ENCODE results near the gene LTBP1.
"Not testable (repeated sequence)": the region's sequence is repeated elsewhere in the genome, so short reads cannot be mapped to it uniquely, and the experiment has no call there.

Gene LTBP1, protein sequence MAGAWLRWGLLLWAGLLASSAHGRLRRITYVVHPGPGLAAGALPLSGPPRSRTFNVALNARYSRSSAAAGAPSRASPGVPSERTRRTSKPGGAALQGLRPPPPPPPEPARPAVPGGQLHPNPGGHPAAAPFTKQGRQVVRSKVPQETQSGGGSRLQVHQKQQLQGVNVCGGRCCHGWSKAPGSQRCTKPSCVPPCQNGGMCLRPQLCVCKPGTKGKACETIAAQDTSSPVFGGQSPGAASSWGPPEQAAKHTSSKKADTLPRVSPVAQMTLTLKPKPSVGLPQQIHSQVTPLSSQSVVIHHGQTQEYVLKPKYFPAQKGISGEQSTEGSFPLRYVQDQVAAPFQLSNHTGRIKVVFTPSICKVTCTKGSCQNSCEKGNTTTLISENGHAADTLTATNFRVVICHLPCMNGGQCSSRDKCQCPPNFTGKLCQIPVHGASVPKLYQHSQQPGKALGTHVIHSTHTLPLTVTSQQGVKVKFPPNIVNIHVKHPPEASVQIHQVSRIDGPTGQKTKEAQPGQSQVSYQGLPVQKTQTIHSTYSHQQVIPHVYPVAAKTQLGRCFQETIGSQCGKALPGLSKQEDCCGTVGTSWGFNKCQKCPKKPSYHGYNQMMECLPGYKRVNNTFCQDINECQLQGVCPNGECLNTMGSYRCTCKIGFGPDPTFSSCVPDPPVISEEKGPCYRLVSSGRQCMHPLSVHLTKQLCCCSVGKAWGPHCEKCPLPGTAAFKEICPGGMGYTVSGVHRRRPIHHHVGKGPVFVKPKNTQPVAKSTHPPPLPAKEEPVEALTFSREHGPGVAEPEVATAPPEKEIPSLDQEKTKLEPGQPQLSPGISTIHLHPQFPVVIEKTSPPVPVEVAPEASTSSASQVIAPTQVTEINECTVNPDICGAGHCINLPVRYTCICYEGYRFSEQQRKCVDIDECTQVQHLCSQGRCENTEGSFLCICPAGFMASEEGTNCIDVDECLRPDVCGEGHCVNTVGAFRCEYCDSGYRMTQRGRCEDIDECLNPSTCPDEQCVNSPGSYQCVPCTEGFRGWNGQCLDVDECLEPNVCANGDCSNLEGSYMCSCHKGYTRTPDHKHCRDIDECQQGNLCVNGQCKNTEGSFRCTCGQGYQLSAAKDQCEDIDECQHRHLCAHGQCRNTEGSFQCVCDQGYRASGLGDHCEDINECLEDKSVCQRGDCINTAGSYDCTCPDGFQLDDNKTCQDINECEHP (N-terminal part only)

GRCh38 chr2:32946314-32947075 lies at the start of gene LTBP1:
Gene LTBP1, plus strand, starts transcription at chr2:32946953. Its CDS starts 372 bp downstream, at chr2:32947325.
- peak; percentile 87 for DNase-seq (ENCODE audit: low read depth, low spot score)

DNA sequence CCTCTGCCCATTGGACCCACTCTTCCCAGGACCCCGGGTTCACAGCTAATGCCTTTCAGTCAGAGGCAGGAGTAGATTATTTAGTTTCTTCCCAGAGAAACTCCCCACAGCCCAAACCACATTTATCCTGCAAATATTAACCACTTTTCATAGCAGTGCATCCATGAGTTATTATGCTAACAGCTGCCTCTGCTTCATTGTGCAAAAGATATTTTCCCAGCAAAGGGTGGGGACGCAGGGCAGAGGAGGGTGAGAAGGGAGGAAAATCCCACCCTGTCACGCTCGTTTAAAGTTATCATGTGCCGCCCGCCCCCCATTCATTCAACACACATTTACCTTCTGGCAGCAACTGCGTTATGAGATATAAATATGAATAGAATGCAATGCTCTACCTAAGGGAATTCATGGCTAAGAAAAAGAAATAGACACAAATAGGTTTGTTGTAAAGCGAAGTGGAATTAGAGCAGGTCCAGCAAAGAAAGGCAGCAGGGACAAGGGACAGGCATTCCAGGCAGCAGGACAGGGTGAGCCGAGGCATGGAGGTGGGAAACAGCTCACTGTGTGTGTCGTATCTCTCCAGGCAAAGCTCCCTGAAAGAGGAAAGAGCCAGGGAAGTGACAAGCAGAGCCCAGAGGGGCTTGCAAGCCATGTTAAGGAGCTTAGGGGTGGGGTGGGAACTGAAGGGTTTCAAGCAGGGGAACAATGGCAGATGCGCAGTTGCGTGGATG lies 46.3 kb upstream of the LTBP1 start:
- no peak for DNase-seq (ENCODE audit: low read depth, low spot score)

GRCh38 chr2:32901313-32901712 lies 45.4 kb upstream of the LTBP1 start:
- no peak for DNase-seq (ENCODE audit: low read depth, low spot score)

- DNase-seq (ENCODE audit: low read depth, low spot score): no peak
These were observed 44.6 kb upstream of the LTBP1 start for GRCh38 chr2:32902174-32902573.

DNA sequence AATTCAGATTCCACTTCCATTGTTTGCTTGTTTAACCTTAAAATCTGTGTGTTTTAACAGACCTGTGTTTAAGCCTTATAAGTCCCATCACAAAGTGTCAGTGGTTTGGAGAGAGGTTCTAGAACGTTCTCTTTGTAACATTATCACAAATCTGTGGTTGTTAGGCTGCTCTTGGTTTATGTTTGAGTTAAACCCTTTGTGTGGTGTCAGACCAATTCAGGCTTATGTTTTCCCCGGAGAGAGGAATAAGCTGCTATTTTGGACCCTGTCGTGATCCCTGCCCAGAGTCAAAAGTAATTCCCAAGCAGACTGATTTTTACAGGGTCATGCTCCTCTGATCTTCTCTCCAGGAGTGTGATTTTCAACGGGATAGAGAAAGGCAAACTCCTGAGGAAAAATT lies 43.8 kb upstream of the LTBP1 start:
- peak; percentile 46 for DNase-seq (ENCODE audit: low read depth, low spot score)

- DNase-seq (ENCODE audit: low read depth, low spot score): no peak
These were observed 42.7 kb upstream of the LTBP1 start for GRCh38 chr2:32904074-32904473.

- no peak for DNase-seq (ENCODE audit: low read depth, low spot score)
These were observed 42.0 kb upstream of the LTBP1 start for GRCh38 chr2:32904751-32905150.

- DNase-seq (ENCODE audit: low read depth, low spot score): no peak
These were observed 41.5 kb upstream of the LTBP1 start for GRCh38 chr2:32905270-32905669.

DNA sequence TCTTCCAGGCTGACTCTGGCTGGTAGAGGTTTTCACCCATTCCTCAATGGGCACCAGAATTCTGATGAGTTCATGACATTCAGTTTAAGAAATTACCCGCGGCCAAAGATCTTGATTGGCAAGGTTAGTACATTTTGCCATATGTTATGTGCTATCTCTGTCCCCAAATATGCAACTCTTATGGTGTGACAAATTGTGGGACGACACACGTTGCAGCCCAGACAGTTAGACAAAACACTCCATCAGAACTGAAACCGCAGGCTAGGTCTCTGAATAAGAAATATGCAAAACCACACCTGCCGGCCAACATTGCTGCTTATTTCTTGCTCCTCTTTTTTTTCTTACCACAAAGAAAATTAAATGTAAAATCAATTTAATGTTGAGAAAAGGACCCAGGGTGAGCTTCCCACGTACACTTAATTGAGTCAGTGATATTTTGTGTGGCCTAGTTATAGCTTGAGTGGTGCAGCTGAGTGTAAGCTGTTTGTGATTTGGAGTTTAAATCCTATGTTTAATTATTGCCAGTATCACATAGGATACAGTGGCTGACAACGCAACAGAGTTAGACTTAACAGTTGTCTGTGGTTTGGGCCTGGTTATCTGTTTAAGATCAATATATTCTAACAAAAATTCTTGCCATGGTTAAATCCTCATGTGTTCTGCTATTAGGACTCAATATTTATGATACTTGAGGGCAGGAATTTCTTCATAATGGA lies 35.7 kb upstream of the LTBP1 start:
- peak; percentile 38 for DNase-seq (ENCODE audit: low read depth, low spot score)

- no peak for DNase-seq (ENCODE audit: low read depth, low spot score)
These were observed 31.1 kb upstream of the LTBP1 start for GRCh38 chr2:32915694-32916093.

DNA sequence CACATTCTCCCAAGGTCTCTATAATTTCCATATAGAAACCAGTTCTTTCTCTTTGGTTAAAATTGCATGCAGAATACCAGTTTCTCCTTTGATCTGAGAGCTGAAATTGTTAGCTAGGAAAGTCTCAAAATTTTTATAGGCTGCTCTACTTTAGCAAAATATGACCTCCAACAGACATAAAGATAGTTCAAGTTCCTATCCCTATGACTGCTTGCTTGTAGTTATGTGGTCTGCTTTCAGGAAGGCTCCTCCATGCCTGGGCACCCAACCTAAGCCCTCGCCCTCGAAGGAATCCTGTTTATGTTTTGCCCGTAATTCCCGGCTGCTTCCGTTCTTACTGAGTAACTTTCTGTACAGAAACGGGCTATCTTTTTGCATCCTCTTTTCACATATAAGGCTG lies 28.0 kb upstream of the LTBP1 start:
- DNase-seq (ENCODE audit: low read depth, low spot score): no peak

GRCh38 chr2:32919901-32920300 lies 26.9 kb upstream of the LTBP1 start:
- not testable (repeated sequence) for DNase-seq (ENCODE audit: low read depth, low spot score)

- not testable (repeated sequence) for DNase-seq (ENCODE audit: low read depth, low spot score)
These were observed 25.3 kb upstream of the LTBP1 start for GRCh38 chr2:32921486-32921885.

DNA sequence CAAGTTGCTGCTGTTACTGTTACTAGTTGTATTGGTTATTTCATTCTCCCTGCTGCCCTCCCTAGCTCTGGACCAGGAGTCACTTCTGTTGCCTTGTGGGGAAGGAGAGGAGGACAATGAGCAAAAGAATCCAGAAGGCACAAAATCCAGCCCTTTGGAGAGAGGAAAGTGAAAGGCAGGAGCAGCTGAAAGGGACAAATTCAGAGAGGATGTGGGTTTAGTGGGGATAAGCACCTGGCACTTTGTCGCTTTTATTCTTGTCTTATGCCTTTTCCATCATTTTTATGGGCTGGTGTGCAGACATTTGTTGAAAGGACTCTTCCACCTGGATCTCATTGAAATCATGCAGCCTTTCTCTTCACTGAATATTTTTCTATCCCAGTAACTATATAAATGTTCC lies 24.3 kb upstream of the LTBP1 start:
- DNase-seq (ENCODE audit: low read depth, low spot score): no peak

DNA sequence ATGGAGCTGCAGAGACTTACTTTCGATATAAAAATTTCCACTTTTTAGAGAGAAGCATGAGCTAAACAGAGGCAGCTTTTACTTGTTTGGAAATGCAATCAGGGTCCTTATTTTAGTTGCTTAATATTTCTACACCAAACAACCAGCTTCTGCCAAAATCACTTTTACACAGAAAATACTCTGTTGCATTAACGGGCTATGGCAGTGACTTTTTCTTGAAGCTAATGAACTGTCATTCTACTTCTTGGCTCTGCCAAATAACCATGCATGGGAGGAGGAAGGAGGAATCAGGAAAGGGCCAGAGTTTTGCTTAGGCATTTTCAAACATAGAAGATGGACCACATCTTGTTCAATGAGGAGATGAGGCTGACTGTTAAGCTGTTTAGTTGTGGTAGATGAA lies 23.6 kb upstream of the LTBP1 start:
- no peak for DNase-seq (ENCODE audit: low read depth, low spot score)

- no peak for DNase-seq (ENCODE audit: low read depth, low spot score)
These were observed 21.4 kb upstream of the LTBP1 start for GRCh38 chr2:32925283-32925815.

DNA sequence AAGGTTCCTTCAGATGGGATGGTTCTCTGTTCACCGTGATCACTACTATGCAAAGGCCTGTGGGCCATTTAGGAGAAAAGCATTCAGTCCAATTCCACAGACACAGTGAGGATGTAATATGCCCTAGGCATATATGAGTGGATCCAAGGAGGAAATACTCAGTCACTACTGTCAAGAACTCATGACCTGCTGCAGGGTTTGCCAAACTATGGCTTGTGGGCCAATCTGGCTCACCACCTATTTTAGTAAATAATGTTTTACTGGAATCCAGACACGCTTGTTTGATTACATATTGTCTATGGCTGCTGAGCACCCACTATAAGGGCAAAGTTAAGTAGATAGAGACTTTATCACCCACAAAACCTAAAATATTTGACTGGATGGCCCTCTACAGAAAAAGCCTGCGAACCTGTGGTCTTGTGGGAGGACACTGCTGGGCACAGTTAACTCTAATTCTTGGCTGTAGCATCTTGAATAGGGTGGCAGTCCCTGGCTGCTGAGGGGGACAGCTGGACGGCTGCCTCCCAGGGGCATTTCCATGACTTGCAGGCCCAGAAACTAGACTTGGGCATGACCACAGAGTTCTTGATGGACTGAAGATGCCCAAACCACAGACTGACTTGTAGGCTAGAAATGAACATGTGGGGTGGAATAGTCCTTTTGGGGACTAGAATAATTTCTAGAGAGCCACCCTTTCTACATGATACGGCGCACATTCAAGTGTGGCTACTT lies 20.6 kb upstream of the LTBP1 start:
- DNase-seq (ENCODE audit: low read depth, low spot score): no peak

DNA sequence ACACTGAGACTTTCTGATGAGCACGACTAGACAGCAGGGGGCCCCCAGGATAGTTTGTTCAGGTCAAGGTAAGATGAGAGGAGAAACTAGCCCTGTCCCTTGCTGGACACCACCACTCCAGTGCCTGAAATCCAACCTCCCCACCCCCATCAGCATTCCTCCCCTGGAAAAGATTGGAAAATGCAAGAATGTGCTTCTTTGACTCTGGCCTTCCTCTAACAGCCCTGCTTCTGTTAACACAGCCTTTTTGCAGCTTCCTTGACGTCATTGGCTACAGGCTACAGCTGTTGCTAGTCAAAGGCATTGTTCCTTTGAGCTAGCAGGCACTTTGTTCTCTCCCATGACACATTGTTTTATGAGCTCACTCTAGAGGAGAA lies 20.1 kb upstream of the LTBP1 start:
- DNase-seq (ENCODE audit: low read depth, low spot score): peak; percentile 45

DNA sequence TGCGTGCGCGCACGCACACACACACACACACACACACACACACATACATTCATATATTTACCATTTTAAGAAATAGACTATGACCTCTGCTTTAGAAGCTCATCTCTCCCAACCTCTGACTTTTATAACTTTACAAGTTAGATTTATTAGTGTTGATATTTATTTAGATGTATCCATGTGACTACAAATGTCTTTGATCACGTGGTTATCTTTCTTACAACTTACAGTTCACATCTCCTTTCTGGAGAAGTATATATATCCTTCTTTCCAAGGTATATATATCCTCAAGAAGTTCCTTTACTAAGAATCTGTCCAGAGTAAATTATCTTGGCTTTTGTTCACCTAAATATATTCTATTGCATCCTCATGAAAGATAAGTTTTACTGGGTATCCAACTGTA lies 16.3 kb upstream of the LTBP1 start:
- DNase-seq (ENCODE audit: low read depth, low spot score): no peak

All from astrocyte of the hippocampus (primary cell).